LNCAP (cell line): ENCODE results near the gene DNMT1.

ENCODE experiments used
- TF ChIP-seq, protein P1 (sequence below): fragments of 450-650 bp; IDR thresholded peaks from 2 replicates; pipeline ENCODE4 v1.5.1; 2017; ENCODE audit warnings: mild to moderate bottlenecking

Gene DNMT1

DNA sequence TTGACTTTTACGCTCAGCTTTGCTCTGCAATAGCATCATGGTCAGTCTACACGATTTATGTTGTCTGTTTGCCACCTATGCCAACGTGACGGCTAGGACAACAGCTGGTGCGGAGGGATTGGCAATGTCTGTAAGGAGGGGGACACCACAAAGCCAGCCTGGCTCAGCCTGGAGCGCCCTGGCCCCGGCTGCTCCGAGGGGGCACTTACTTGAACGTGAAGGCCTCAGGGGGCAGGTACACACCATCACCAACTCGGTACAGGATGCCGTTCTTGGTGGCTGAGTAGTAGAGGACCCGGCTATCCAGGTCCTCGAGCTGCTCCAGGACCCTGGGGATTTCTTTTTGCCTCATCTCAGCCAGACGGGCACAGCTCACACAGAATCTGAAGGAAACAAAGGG is 48.6 kb downstream of the DNMT1 start:
- TF ChIP-seq, protein P1, sequence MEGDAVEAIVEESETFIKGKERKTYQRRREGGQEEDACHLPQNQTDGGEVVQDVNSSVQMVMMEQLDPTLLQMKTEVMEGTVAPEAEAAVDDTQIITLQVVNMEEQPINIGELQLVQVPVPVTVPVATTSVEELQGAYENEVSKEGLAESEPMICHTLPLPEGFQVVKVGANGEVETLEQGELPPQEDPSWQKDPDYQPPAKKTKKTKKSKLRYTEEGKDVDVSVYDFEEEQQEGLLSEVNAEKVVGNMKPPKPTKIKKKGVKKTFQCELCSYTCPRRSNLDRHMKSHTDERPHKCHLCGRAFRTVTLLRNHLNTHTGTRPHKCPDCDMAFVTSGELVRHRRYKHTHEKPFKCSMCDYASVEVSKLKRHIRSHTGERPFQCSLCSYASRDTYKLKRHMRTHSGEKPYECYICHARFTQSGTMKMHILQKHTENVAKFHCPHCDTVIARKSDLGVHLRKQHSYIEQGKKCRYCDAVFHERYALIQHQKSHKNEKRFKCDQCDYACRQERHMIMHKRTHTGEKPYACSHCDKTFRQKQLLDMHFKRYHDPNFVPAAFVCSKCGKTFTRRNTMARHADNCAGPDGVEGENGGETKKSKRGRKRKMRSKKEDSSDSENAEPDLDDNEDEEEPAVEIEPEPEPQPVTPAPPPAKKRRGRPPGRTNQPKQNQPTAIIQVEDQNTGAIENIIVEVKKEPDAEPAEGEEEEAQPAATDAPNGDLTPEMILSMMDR: no peak

DNA sequence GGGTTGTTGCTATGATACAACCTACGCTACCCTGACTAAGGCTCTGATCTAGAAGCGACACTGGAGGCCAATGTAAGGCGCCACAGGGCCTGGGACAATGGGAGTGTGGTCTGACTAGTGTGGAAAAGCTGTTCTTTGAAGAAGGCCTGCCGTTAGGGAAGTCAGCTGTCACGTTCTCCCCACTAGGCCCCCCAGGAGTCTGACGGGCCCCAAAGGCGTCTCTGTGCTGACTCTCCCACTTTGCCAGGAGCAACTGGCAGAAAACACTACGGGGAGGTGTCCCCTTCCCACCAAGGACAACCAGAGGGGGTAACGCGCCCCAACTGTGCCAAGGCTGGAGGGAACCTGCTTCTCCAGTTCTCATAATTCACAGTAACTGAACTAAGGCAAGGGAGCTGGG is 49.7 kb downstream of the DNMT1 start:
- TF ChIP-seq, protein P1: no peak

DNA sequence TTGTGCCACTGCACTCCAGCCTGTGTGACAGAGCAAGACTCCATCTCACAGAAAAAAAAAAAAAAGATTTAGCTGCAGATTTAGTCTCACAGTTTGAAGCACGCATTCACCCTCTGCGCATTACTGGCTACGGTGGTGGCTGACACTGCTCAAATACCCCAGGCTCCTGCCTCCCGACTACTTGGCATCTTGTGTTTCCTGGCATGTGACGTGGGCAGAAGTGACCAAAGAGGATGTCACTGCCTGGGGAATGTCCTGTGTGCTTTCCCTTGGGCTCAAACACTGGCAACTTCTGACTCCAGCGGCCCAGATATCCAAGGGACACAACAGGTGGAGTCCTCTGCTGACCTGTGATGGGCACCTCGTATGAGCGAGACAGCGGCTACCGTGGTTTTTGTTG is 50.4 kb downstream of the DNMT1 start:
- TF ChIP-seq, protein P1: no peak

DNA sequence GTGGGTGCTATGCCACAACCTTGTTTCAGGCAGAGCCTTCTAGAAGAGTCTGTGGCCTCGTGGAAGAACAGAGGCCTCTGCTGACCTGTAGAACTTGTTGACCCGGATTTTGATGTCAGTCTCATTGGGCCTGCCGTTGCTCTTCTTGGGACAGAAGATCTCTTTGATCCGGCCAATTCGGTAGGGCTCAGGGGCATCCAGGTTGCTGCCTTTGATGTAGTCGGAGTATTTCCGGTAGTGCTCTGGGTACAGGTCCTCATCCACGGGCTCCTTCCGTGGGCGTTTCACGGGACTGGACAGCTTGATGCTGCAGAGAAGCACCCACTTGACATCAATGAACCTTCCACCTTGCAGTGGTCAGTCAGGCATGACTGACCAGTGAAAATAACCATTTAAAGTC is 51.1 kb downstream of the DNMT1 start:
- TF ChIP-seq, protein P1: no peak

DNA sequence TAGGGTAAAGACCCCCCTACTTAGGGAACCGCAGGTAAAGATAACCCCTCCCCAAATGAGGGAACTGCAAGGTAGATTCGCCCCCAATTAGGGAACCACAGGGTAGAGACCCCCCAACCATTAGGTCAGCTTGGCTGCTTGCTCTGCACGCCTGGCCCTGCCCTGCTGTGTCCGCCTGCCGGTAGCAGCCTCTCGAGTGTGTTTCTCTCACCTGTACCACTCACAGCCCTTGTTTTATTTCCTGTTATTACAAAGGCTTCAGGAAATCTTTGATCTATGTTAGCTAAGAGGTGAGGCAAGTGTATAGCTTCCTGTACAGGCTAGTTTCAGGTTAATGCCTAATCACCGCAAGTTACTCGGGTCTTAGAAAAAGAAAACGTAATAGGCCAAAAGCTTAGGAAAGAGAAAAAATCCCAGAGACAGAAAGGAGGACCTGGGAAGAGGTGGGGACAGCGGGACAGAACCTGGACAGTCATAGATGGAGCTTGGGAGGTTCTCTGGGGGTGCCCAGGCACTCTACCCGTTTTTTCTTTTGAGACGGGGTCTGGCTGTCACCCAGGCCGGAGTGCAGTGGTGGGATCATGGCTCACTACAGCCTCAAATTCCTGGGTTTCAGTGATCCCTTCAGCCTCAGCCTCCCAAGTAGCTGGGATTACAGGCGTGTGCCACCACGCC is 51.9 kb downstream of the DNMT1 start:
- TF ChIP-seq, protein P1: no peak

DNA sequence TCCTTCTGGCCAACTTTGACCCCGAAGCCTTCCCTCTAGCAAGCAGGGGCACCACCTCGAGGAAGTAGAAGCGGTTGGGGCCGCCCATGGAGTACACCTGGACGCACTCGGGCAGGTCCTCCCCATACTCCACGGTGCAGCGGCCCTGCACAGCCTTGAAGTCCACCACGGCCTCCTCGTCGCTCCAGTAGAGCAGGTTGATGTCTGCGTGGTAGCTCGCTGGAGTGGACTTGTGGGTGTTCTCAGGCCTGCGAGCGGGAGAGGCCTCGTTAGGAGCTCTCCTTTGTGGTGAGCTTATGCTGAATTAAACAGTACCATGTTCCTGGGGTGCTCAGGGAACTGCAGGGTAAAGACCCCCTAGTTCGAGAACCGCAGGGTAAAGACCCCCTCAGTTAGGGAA is 52.8 kb downstream of the DNMT1 start:
- TF ChIP-seq, protein P1: no peak

DNA sequence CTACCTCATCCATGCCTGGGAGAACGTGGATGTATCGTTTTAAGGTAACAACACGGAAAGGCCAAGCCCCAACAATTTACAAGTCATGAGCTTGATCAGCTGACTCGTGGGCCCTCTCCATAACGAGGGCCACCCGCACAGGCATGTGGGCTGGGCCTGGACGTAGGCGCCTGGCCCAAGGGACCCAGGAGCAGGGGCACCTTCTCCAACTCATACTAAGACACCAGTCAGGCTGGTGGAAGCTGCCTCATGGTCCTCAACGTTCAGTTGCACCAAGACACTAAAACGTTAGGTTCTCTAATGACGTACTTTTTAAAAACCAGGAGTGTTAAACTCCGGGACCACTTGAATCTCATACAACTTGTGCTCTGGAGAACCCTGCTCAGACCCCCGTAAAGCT is 53.3 kb downstream of the DNMT1 start:
- TF ChIP-seq, protein P1: no peak

DNA sequence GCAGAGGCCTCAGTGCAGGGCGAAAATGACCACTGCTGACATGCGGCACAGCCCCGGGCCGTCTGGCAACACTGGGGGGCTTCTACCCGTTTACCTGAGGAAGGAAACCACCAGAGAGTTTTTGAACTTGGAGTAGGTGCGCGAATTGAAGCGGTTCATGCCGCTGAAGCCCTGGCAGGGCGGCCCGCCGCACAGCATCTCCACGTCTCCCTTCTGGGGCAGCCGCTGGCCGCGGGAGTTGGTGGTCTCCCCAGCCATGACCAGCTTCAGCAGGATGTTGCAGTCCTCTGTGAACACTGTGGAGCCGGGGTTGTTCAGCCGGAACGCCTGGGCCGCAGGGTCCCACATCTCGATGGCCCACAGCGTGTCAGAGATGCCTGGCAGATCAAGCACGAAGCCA is 54.8 kb downstream of the DNMT1 start:
- TF ChIP-seq, protein P1: no peak
